ENCODE measurements around the gene GPR137.
"Not testable (repeated sequence)": the region's sequence is repeated elsewhere in the genome, so short reads cannot be mapped to it uniquely, and the experiment has no call there.

DNA sequence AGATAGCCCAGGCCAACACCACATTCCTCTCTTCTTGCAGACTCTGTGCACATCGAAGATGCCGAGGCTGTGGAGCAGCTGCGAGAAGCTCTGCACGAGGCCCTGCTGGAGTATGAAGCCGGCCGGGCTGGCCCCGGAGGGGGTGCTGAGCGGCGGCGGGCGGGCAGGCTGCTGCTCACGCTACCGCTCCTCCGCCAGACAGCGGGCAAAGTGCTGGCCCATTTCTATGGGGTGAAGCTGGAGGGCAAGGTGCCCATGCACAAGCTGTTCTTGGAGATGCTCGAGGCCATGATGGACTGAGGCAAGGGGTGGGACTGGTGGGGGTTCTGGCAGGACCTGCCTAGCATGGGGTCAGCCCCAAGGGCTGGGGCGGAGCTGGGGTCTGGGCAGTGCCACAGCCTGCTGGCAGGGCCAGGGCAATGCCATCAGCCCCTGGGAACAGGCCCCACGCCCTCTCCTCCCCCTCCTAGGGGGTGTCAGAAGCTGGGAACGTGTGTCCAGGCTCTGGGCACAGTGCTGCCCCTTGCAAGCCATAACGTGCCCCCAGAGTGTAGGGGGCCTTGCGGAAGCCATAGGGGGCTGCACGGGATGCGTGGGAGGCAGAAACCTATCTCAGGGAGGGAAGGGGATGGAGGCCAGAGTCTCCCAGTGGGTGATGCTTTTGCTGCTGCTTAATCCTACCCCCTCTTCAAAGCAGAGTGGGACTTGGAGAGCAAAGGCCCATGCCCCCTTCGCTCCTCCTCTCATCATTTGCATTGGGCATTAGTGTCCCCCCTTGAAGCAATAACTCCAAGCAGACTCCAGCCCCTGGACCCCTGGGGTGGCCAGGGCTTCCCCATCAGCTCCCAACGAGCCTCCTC lies 30.2 kb downstream of the GPR137 start:
- TF ChIP-seq, protein P1, sequence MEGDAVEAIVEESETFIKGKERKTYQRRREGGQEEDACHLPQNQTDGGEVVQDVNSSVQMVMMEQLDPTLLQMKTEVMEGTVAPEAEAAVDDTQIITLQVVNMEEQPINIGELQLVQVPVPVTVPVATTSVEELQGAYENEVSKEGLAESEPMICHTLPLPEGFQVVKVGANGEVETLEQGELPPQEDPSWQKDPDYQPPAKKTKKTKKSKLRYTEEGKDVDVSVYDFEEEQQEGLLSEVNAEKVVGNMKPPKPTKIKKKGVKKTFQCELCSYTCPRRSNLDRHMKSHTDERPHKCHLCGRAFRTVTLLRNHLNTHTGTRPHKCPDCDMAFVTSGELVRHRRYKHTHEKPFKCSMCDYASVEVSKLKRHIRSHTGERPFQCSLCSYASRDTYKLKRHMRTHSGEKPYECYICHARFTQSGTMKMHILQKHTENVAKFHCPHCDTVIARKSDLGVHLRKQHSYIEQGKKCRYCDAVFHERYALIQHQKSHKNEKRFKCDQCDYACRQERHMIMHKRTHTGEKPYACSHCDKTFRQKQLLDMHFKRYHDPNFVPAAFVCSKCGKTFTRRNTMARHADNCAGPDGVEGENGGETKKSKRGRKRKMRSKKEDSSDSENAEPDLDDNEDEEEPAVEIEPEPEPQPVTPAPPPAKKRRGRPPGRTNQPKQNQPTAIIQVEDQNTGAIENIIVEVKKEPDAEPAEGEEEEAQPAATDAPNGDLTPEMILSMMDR (IDR thresholded peaks at IDR 0.05; ENCODE audit: poor library complexity, severe bottlenecking): not testable (repeated sequence)
- TF ChIP-seq, protein P2, sequence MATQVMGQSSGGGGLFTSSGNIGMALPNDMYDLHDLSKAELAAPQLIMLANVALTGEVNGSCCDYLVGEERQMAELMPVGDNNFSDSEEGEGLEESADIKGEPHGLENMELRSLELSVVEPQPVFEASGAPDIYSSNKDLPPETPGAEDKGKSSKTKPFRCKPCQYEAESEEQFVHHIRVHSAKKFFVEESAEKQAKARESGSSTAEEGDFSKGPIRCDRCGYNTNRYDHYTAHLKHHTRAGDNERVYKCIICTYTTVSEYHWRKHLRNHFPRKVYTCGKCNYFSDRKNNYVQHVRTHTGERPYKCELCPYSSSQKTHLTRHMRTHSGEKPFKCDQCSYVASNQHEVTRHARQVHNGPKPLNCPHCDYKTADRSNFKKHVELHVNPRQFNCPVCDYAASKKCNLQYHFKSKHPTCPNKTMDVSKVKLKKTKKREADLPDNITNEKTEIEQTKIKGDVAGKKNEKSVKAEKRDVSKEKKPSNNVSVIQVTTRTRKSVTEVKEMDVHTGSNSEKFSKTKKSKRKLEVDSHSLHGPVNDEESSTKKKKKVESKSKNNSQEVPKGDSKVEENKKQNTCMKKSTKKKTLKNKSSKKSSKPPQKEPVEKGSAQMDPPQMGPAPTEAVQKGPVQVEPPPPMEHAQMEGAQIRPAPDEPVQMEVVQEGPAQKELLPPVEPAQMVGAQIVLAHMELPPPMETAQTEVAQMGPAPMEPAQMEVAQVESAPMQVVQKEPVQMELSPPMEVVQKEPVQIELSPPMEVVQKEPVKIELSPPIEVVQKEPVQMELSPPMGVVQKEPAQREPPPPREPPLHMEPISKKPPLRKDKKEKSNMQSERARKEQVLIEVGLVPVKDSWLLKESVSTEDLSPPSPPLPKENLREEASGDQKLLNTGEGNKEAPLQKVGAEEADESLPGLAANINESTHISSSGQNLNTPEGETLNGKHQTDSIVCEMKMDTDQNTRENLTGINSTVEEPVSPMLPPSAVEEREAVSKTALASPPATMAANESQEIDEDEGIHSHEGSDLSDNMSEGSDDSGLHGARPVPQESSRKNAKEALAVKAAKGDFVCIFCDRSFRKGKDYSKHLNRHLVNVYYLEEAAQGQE (IDR thresholded peaks at IDR 0.05; ENCODE audit: borderline replicate concordance): not testable (repeated sequence)
- TF ChIP-seq POLR2AphosphoS5 (IDR thresholded peaks at IDR 0.05); EP300 (conservative IDR thresholded peaks at IDR 0.05; ENCODE audit: poor library complexity, severe bottlenecking); EZH2 (IDR thresholded peaks at IDR 0.05; ENCODE audit: borderline replicate concordance, insufficient read depth, low read length, poor library complexity, severe bottlenecking); TAF1 (IDR thresholded peaks at IDR 0.05; ENCODE audit: low read depth); RAD21 (conservative IDR thresholded peaks at IDR 0.05); SMC3 (conservative IDR thresholded peaks at IDR 0.05; ENCODE audit: poor library complexity); MXI1 (conservative IDR thresholded peaks at IDR 0.05; ENCODE audit: poor library complexity, severe bottlenecking): not testable (repeated sequence)

Measured in neural cell (in vitro differentiated cells).